ENCODE results near the gene EPC2. TPM values are rescaled to one million over a fixed set of nuclear protein-coding genes. Genes with fewer than 3 reads are reported as not detected.

Gene EPC2
- total RNA-seq, 1 experiment from 2014 or later = 19.6 TPM

- TF ChIP-seq RAD21 (IDR thresholded peaks at IDR 0.05; ENCODE audit: low read depth) = no peak
- TF ChIP-seq MAX (IDR thresholded peaks at IDR 0.05) = no peak
- no peak for TF ChIP-seq ELF1 (IDR thresholded peaks at IDR 0.05; ENCODE audit: borderline replicate concordance, low read depth)
- TF ChIP-seq EZH2 (IDR thresholded peaks at IDR 0.05) = no peak
- no peak for TF ChIP-seq SP1 (IDR thresholded peaks at IDR 0.05; ENCODE audit: low read depth)
- TF ChIP-seq, protein P1, sequence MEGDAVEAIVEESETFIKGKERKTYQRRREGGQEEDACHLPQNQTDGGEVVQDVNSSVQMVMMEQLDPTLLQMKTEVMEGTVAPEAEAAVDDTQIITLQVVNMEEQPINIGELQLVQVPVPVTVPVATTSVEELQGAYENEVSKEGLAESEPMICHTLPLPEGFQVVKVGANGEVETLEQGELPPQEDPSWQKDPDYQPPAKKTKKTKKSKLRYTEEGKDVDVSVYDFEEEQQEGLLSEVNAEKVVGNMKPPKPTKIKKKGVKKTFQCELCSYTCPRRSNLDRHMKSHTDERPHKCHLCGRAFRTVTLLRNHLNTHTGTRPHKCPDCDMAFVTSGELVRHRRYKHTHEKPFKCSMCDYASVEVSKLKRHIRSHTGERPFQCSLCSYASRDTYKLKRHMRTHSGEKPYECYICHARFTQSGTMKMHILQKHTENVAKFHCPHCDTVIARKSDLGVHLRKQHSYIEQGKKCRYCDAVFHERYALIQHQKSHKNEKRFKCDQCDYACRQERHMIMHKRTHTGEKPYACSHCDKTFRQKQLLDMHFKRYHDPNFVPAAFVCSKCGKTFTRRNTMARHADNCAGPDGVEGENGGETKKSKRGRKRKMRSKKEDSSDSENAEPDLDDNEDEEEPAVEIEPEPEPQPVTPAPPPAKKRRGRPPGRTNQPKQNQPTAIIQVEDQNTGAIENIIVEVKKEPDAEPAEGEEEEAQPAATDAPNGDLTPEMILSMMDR (IDR thresholded peaks at IDR 0.05 in 2 of 3, conservative IDR thresholded peaks at IDR 0.05 in 1 of 3; ENCODE audit: borderline replicate concordance in 1 of 3, insufficient read depth in 1 of 3, low read depth in 2 of 3, low read length in 2 of 3) = no peak
- TF ChIP-seq JUND (IDR thresholded peaks at IDR 0.05) = no peak
Observed at GRCh38 chr2:148704247-148704646, 59.7 kb downstream of the EPC2 start (continued).

- Histone ChIP-seq H3K27me3 (ENCODE audit: insufficient read depth, low read length) (no peaks in the 10 kb centered on the region), H3K4me1 (ENCODE audit: control insufficient read depth in 1 of 2, insufficient read depth in 2 of 2, low read length in 2 of 2) (0 out of 4 replicates have a peak, but pooled peaks cover 0 to 2% of the 10 kb centered on the region in 2 experiments), H3K9me2 (ENCODE audit: insufficient read depth) (no peaks in the 10 kb centered on the region), H3K79me2 (ENCODE audit: insufficient read depth, low read length) (peaks cover 76% of the 10 kb centered on the region), H4K20me1 (ENCODE audit: insufficient read depth) (no peaks in the 10 kb centered on the region), H3K27ac (ENCODE audit: low read depth, low read length) (no peak overlapping the region), H3K4me3 (replicated peaks in 1 of 2; ENCODE audit: low read depth in 1 of 2, low read length in 2 of 2) (no peak overlapping the region), H3K9ac (ENCODE audit: low read length) (no peak overlapping the region), H3K9me3 (ENCODE audit: control insufficient read depth in 1 of 2, insufficient read depth in 1 of 2, low read depth in 1 of 2, low read length in 2 of 2) (no peaks in the 10 kb centered on the region), H3K4me2 (ENCODE audit: low read length) (no peak overlapping the region; the same call in 1 of the 2 replicates), H2AFZ (ENCODE audit: low read depth, low read length, poor library complexity, severe bottlenecking) (no peak overlapping the region), H3K36me3 (ENCODE audit: control insufficient read depth in 1 of 2, insufficient read depth in 2 of 2, low read length in 2 of 2) (no peaks in the 10 kb centered on the region)
- DNase-seq (ENCODE audit: low read depth, low spot score) = no peak
- POLR2A ChIA-PET = no interaction called here
- CTCF ChIA-PET = no interaction called here
- intact Hi-C loops (cut with micrococcal nuclease) = no loop called here
- RAD21 ChIA-PET (ENCODE audit: low non-redundant PET in 1 of 2, low total read pairs in 2 of 2, uncharacterized antibody in 2 of 2, unreplicated experiment in 2 of 2) = no interaction called here
- no TSS peak for BruUV-seq (replicated peaks)
- TF ChIP-seq, protein P2, sequence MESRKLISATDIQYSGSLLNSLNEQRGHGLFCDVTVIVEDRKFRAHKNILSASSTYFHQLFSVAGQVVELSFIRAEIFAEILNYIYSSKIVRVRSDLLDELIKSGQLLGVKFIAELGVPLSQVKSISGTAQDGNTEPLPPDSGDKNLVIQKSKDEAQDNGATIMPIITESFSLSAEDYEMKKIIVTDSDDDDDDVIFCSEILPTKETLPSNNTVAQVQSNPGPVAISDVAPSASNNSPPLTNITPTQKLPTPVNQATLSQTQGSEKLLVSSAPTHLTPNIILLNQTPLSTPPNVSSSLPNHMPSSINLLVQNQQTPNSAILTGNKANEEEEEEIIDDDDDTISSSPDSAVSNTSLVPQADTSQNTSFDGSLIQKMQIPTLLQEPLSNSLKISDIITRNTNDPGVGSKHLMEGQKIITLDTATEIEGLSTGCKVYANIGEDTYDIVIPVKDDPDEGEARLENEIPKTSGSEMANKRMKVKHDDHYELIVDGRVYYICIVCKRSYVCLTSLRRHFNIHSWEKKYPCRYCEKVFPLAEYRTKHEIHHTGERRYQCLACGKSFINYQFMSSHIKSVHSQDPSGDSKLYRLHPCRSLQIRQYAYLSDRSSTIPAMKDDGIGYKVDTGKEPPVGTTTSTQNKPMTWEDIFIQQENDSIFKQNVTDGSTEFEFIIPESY (IDR thresholded peaks at IDR 0.05; ENCODE audit: extremely low read depth, insufficient replicate concordance, low read length) = no peak
- no peak for ATAC-seq
Observed at GRCh38 chr2:148716378-148716920, 71.9 kb downstream of the EPC2 start.

Measured in HCT116 (cell line).